Skeletal muscle cell (primary cell): ENCODE data around the gene A2M.

Experiments used
- DNase-seq: peaks from one replicate; pipeline ENCODE4 v3.0.0-alpha.2; 2010; ENCODE audit warnings: low read depth
- H3K4me3 ChIP-seq: 2 replicates; pipeline ENCODE4 v1.5.1; 2011; ENCODE audit warnings: low read depth, mild to moderate bottlenecking, control low read depth, low read length, moderate library complexity

A2M gene

DNA sequence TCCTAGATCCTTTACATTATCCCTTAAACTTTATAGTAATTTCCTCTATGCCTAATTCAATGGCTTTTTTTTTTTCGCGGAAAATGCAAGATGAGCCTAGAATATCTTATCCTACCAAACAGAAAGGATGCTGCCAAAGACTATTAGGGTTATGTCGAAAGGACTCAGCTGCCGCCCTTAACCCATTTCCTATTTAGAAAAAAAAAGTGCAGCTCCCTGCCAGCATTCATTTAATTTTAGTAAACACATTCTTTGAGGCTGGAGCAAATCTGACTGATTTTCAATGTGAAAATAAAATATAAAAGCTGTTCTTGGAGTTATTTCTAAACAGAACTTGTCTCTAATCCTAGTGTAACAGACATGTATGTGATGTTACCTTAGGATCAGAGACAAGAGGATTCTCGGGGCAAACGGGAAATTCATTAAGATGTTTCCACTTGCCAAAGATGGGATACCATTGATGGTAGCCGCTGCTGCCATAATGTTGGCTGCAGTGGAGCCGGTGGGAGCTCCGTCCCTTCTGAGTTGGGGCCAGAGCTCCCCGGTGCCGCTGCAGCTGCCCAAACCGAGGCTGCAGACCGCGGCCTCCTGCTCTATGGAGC is 8.2 kb upstream of the A2M start:
- H3K4me3 ChIP-seq = no peak overlapping the region
- no peak for DNase-seq

DNA sequence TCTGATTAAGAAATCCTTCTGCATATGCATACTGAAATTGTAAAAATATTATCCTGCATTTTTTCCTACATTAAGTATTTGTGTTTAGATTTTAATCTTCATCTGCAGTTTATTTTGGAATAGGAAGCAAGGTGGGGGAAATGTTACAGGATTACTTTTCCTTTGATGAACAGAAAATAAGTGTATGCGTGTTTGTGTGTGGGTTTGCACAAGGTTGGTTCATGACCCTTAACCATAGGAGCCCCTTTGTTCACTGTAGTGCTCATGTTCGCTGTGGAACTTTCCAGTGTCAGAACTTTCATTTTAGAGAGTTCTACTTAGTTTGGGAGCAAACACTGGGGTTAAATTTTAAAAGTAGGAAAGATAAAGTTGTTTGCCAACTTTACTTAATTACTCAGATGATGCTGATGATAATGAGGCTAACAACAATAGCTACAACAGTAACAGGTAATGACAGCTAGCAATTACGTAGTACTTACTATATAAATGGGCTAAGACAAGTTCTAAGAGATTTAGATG is 6.4 kb upstream of the A2M start:
- H3K4me3 ChIP-seq = no peak overlapping the region
- DNase-seq = no peak

DNA sequence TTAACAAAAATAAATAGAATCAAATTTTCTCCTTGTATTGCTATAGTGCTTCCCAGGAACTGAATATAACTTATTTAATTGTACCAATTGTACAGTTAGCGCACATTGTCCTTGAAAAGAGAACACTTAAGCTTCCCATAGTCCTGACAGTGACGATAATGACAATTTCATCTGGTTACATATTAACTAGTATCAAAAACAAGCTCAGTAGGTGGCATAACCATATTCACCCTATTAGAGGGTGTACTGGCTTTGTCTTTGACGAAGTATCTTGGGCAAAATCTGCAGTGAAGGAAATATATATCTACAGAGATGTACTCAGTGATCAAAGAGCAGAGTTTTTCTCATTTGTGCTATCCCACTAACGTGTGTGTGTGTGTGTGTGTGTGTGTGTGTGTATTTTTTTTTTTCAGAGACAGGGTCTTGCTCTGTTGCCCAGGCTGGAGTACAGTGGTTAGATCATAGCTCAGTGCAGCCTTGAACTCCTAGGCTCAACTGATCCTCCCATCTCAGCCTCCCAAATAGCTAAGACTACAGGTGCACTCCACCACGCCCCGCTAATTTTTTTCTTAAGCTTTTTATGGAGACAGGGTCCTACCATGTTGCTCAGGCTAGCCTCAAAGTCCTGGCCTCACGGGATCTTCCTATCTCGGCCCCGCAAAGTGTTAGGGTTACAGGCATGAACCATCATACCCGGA is 4.9 kb upstream of the A2M start:
- DNase-seq = no peak
- no peak overlapping the region for H3K4me3 ChIP-seq

DNA sequence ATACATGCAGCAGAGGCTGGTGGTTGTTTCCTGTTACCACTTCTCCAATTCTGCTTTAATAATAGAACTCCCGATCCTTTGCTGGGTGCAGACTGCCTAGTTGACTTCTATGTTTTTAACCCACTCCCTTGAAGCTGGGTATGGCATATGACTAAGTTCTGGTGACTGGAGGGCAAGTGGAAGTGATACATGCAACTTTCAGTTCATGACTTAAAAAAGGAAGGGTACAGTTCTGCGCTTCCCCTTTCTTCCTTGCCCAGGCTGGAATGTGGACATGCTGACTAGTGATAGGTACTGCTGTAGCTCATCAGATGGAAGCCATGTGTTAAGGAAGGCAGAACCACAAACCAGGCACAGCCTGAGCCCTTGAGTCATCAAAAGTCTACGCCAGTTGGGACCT is 2.4 kb upstream of the A2M start:
- no peak for DNase-seq
- no peak overlapping the region for H3K4me3 ChIP-seq

DNA sequence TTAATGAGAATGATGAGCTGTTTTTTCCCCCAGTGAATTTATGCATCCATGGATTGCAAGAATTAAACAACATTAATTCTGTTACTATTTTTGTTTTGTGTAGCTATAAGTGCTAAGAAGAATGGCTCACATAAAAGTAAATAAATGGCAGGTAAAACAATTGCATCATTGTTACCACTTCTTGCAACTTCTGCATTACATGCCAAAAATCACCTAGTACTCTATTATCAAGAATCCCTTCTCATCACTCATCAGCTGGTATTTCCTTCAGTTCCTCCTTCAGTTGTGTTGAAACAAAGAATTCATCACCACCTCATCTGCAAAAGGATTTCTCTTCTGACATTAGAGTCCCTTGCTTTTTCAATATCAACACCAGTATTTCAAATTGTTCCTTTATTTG is 773 bp downstream of the A2M start:
- DNase-seq = no peak
- no peak overlapping the region for H3K4me3 ChIP-seq

DNA sequence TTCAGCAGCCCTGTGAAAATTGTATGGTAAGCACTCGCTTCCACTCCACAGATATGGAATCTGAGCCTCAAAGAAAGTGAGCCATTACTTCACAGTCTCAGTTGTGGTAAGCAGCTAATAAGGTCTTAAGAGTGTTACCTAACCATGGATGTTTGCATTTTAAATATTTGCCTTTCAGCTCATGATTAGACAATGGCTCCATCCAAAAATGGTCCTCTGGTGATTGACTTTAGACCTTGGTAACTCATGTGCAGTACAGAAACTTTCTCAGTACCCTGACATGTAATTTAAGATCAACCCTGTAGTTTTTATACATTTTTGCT is 1.8 kb downstream of the A2M start:
- H3K4me3 ChIP-seq = no peak overlapping the region
- DNase-seq = no peak

DNA sequence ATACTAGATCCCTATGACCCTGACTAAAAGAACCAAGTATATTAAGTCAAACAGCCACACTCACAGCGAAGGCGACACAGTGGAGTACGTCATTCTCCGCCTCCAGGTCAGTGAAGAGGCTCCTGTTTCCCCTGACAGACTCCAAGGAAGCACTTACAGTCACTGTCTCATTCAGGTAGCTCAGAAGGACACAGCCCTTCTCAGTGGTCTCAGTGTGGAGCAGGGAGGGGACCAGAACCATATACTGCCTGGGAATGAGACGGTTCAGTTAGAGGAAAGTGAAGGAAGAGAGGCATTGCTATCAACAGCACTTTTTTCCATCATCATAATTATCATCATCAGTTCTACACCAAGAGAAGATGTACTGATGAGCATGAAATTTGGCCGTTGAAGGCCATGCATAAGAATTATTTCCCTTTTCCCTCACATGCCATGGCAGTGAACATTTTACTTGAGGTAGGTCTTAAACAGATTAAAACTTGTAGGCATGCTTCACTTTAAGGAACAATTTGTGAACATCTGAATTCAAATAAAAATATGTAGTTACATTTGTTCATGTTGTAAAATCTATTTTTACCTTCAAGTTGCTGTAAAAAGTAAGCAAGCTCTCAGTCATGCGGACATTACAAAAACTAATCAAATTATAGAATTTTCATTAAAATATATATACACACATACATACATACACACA is 2.3 kb downstream of the A2M start:
- DNase-seq = no peak
- H3K4me3 ChIP-seq = no peak overlapping the region

DNA sequence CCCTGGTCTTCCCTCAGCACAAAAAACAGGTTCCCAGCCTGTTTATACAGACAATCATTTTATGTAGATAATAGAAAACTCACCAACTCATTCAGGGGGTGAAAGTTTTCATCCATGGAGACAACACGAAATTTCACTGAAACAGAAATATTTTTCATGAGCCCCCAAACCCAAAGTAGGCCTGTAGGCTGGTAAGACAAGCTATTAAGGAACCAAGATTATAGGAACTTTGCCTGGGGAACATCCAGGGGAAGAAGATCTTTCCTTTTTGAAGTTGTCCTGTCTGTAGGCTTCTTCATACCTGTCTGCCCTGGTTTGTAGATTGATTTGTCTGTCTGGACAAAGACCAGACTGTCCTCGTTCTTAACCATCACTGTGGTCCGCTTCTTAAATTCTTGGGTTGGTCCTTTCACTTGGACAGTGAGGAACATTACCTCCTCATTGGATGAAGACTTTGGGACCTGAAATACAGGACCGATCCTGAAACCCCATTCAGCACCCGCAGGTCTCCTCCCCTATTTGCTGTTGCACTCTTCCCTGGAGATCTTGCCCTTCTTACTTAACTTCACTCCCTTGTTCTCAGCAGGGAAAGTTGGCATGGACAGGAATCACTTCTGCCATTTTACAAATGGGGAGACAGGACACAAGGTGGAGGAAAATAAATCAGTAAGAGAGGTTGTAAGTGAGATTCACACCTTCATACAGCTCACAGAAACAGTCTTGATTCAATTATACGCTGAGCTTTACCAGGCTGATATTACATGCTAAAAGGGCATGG is 3.5 kb downstream of the A2M start:
- H3K4me3 ChIP-seq = no peak overlapping the region
- no peak for DNase-seq

DNA sequence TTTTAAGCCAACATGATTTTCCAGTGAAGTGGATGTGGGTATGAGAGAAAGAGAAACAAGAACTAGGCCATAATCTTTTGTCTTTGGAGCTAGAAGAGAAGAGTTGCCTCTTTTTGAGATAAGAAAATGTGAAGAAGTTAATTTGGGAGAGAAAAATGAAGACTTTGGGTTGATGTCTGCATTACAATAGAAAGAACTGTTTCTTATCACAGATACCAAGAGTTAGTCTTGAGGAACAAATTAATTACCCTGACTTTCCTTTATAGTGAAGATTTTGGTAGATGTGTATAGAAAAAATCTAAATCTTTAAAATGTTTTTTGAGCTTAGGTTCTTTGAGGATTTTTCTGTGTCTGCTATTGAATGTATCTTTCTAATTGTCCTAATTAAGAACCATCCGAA is 4.2 kb downstream of the A2M start:
- H3K4me3 ChIP-seq = no peak overlapping the region
- no peak for DNase-seq

DNA sequence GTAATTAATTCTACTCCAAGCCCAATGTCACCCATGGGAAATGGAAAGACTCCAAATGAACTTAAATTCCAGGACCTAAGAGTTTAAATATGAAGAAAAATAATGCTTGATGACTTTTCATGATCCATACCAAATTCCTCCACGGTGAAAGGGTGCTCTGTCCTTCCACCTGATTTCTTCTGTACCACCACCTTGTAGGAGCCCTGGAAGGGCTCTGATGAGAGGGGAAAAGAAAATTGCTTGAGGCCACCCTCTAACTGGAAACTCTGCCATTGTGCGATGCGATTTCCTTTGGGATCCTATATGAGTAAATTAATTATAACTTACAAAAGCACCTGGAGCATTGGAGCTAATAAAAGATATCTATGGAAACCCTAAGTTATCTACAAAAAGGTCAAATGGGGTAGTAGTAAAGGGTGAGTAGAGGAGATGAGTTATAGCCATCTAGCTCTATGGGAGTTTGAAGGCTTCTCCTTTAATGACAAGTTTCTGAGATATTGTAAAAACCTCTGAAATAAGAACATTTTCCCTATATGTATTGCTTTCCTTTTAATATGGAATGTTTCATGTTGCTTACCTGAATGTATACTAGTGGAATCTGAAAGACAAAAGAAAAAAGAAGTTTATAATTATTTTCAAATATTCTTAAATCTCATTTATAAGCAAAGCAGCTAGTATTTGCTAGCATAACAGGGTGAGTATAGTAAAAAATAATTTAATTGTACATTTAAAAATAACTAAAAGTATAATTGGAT is 5.8 kb downstream of the A2M start:
- no peak overlapping the region for H3K4me3 ChIP-seq
- no peak for DNase-seq

DNA sequence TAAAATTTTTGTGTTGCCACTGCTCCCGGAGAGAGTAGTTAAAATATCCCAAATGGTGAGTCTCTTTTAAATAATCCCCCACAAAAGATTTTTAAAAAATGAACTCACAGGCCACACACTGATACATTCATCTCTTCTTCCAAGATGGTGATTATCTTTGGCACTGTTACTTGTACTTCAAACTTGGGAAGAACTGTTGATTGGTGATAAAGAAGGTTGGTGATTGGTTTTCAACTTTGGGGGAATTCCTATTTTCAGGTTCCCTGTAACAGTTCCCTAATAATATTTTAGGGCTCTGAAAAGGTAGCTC is 6.6 kb downstream of the A2M start:
- DNase-seq = no peak
- H3K4me3 ChIP-seq = no peak overlapping the region

DNA sequence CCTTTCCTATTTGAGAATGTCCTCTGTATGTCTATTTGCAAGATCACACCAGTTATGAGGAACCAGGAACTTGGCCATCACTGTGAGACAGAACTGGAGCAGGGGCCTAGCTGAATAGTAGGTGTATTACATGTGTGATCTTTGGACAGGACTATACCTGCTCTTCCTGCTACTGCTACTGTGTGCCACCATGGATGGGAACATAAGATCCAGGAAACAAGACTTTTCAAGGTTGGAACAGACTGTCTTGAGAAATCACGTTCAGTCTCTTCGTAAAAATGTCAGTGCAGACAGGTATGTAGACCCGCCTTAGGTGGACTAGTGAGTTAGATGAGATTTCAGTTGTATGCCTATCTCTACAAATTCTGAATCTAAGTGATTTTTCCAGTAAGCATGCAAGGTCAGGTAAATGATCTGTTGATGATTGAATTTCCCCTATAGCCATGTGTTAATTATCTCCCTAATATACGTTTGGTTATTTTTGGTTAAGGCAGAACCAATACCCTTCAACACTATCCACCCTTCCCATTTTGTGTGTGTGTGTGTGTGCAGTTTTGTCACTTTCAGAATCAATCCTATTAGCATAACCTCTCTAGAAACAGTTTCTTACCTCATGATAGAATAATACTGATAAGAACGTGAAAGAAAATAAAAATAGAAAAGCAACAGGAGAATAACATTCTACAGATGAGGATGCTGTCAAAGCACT is 7.1 kb downstream of the A2M start:
- no peak for DNase-seq
- H3K4me3 ChIP-seq = no peak overlapping the region

DNA sequence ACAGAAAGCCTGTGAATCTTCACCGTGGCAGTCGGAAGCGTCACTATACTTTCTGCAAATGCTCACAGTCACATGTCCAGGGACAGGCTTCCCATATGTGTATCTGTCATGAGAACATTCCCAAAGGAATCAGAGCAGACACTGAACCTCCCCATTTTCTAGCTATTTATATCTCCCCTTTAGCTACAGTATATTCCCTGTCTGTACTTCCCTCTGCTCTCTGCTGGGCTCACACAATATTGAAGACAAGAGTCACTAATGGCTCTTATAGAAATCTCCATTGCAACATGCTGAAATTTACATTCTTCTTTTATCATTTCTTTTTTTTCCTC is 8.2 kb downstream of the A2M start:
- DNase-seq = no peak
- H3K4me3 ChIP-seq = no peak overlapping the region

DNA sequence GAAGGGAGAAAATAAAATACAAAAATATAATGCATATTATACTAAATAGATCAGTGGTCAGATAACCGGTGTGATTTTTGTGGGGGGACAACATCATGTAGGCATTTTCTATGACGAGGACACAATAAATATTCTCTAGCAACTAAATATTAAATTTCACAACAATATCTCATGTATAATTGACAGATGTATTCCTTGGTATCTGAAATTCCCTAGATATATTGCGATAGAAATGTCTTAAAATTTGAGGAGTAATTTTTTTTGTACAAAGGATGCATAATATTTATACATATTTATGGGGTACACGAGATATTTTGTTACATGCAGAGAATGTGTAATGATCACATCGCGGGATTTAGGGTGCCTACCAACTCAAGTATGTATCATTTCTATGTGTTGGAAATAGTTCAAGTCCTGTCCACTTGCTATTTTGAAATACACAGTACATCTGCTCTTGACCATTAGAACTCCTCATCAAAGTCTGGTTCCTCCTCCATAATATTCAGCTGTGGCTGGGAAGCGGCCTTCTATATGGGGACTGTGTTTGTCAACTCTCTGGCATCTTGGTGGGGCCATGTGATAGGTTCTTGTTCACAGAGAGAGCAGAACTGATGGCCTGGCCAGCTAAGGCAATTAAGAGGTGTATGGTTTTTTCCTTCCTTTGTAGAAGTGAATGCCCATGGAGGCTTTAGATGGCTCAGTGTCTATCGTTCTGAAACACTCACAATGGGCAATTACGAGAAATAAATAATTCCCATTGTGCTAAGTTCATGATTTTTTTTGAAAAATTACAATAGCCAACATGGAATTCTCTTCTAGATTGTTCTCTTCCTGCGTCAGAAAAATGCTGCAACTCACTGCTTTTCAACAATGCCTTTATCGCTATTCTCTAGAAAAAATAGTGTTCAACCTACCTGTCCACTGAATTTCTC is 8.8 kb downstream of the A2M start:
- DNase-seq = no peak
- no peak overlapping the region for H3K4me3 ChIP-seq

DNA sequence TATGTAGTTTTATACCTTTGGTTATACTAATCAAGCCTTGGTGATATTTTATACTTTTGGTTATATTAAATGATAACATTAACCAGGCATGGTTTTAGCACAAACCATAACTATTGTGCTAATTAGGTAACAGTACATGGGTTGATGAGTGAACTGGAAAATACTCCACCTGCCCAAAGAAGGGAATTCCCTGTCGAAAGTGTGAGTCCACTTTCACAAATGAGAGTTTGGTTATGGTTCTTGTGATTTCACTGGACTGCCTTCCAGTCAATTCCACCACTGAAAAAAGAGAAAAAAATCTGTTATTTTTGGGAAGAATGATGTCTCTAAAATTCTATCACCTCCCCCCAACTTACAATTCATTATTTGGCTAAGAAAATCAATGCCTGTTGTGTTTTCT is 9.7 kb downstream of the A2M start:
- no peak overlapping the region for H3K4me3 ChIP-seq
- no peak for DNase-seq

DNA sequence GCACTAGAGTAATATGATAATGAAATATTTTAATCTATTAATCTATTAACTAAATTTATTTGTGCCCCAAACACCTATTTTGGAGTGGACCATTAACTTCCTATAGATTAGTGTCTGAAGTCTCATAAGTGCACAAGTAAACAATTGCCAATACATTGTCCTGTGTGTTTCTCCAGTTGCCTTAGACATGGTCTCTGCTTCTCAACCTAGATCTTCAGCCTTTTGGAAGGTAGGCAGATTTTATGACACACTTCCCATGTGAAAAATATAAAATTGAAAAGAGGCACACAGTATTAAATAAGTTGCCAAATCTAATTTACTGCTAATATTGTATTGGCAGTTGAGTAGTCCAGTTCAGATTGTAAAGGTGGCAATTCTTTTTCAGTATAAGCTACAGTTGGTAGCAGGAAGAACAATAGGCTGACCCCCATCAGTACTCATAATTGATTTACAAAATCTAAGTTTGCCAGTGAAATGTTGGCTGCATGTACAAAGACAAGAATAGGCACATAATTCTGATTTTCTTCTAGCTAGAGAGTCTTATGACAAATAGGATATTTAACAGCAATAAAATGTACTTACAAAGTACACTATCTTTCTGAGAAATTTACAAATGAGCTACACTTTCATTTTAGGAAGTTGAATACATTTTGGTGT is 10.8 kb downstream of the A2M start:
- H3K4me3 ChIP-seq = no peak overlapping the region
- no peak for DNase-seq

DNA sequence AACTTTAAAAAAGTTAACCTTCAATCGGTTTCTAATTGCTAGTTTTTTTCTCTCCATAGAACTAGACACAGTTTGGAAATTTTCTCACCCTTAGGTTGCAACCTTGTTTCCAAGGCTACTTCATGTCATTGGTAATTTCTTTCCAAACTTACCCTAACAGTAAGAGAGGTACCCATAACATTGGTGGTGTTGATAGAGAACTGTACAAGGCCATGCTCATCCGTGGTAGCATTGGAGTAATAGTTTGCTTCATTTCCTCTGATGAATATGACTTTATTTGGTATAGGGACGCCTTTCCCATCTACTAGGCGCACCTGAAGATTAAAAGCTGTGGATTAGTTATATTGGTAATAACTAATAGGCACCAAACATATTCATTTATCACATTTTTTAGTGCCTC is 11.6 kb downstream of the A2M start:
- no peak overlapping the region for H3K4me3 ChIP-seq
- DNase-seq = no peak
